Measurements from ENCODE around the gene ZFYVE27. TPM values are rescaled to one million over a fixed set of nuclear protein-coding genes. Genes with fewer than 3 reads are reported as not detected.

ZFYVE27 gene
- polyA plus RNA-seq, 1 donor (not counting 4 experiments of a cell fraction or from before 2014, with no cell fraction given): 14.3 TPM

- Histone ChIP-seq H4K20me1 (ENCODE audit: control insufficient read depth, extremely low read depth, insufficient read depth, low read length) (no peaks in the 10 kb centered on the region), H3K4me2 (ENCODE audit: control insufficient read depth, extremely low read depth, insufficient read depth, low read depth, low read length) (no peak overlapping the region), H3K9ac (ENCODE audit: control insufficient read depth, extremely low read depth, insufficient read depth, low read length) (no peak overlapping the region), H3K27me3 (ENCODE audit: control insufficient read depth, extremely low read depth, insufficient read depth, low read length) (no peaks in the 10 kb centered on the region), H3K79me2 (ENCODE audit: control insufficient read depth, insufficient read depth, low read length) (no peaks in the 10 kb centered on the region), H2AFZ (ENCODE audit: control insufficient read depth, low read length) (no peak overlapping the region), H3K36me3 (ENCODE audit: control insufficient read depth in 2 of 2, extremely low read depth in 1 of 2, insufficient read depth in 2 of 2, low read length in 2 of 2) (no peaks in the 10 kb centered on the region), H3K9me1 (ENCODE audit: control insufficient read depth, extremely low read depth, insufficient read depth, low read length) (no peaks in the 10 kb centered on the region), H3K27ac (ENCODE audit: control insufficient read depth, insufficient read depth, low read length) (no peak overlapping the region), H3K4me1 (ENCODE audit: control insufficient read depth, extremely low read depth, insufficient read depth, low read length) (peaks cover 18% of the 10 kb centered on the region), H3K4me3 (ENCODE audit: control insufficient read depth in 2 of 3, extremely low read depth in 1 of 3, insufficient read depth in 2 of 3, low read depth in 1 of 3, low read length in 3 of 3) (no peak overlapping the region), H3K9me3 (ENCODE audit: control insufficient read depth, low read depth, low read length) (no peaks in the 10 kb centered on the region)
- dilution Hi-C loops (cut with MboI; ENCODE audit: extremely low pct_ligation_motif_present, low sequenced_read_pairs): no loop called here
- FAIRE-seq: no peak
- no peak for TF ChIP-seq EZH2 (IDR thresholded peaks at IDR 0.05; ENCODE audit: low read length)
- TF ChIP-seq, protein P1, sequence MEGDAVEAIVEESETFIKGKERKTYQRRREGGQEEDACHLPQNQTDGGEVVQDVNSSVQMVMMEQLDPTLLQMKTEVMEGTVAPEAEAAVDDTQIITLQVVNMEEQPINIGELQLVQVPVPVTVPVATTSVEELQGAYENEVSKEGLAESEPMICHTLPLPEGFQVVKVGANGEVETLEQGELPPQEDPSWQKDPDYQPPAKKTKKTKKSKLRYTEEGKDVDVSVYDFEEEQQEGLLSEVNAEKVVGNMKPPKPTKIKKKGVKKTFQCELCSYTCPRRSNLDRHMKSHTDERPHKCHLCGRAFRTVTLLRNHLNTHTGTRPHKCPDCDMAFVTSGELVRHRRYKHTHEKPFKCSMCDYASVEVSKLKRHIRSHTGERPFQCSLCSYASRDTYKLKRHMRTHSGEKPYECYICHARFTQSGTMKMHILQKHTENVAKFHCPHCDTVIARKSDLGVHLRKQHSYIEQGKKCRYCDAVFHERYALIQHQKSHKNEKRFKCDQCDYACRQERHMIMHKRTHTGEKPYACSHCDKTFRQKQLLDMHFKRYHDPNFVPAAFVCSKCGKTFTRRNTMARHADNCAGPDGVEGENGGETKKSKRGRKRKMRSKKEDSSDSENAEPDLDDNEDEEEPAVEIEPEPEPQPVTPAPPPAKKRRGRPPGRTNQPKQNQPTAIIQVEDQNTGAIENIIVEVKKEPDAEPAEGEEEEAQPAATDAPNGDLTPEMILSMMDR (optimal IDR thresholded peaks at IDR 0.05 in 1 of 3, IDR thresholded peaks at IDR 0.05 in 1 of 3, conservative IDR thresholded peaks at IDR 0.05 in 1 of 3; ENCODE audit: extremely low read depth in 1 of 3, insufficient read depth in 2 of 3, low read length in 3 of 3): no peak
- no peak for DNase-seq (ENCODE audit: low read depth, low spot score)
Observed at GRCh38 chr10:97779975-97780374, 43.0 kb downstream of the ZFYVE27 start.

DNA sequence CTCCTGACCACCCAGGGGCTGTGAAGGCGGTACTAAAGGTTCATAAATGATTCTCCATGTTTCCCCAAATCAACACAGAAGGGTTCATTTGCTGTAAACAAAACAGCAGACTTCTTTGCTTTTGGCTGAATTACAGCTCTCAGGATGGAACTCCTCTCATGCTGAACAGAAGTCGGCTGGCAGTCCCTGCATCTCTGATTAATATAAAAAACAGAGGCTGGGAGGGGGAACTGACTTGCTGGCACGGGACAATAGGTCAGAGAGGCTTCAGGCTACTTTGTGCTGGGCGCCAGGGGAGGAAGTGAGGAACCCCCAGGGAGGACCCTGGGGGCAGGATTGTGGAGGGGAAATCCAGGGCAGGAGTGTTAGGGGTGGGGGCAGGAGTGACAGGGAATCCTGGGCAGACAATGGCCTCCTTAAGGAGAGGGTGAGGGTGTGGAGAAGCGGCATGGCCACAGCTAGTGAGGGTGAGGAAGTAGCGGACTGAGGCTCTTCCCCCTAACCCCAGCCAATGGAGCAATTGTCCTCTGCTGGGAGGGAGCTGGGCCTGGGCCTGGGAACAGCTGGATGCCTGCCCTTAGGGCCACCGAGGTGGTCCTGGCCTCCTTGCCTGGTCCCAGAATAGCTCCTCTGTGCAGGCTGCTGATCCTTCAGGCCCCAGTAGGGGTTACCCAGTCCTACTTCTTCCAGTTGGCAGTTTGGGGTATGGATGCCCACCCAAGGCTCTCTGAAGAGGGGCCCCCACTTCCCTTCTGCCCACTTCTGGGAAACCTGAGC lies 44.1 kb downstream of the ZFYVE27 start:
- no peaks in the 10 kb centered on the region for H3K9me1 ChIP-seq (ENCODE audit: control insufficient read depth, extremely low read depth, insufficient read depth, low read length)
- TF ChIP-seq, protein P1 (optimal IDR thresholded peaks at IDR 0.05 in 1 of 3, IDR thresholded peaks at IDR 0.05 in 1 of 3, conservative IDR thresholded peaks at IDR 0.05 in 1 of 3; ENCODE audit: extremely low read depth in 1 of 3, insufficient read depth in 2 of 3, low read length in 3 of 3): no peak
- TF ChIP-seq EZH2 (IDR thresholded peaks at IDR 0.05; ENCODE audit: low read length): no peak
- DNase-seq (ENCODE audit: low read depth, low spot score): no peak
- no peak for FAIRE-seq
- H3K36me3 ChIP-seq (ENCODE audit: control insufficient read depth in 2 of 2, extremely low read depth in 1 of 2, insufficient read depth in 2 of 2, low read length in 2 of 2): no peaks in the 10 kb centered on the region
- dilution Hi-C loops (cut with MboI; ENCODE audit: extremely low pct_ligation_motif_present, low sequenced_read_pairs): no loop called here
- peaks cover 29% of the 10 kb centered on the region for H3K4me1 ChIP-seq (ENCODE audit: control insufficient read depth, extremely low read depth, insufficient read depth, low read length)
- H3K27me3 ChIP-seq (ENCODE audit: control insufficient read depth, extremely low read depth, insufficient read depth, low read length): no peaks in the 10 kb centered on the region
- no peaks in the 10 kb centered on the region for H4K20me1 ChIP-seq (ENCODE audit: control insufficient read depth, extremely low read depth, insufficient read depth, low read length)
- H2AFZ ChIP-seq (ENCODE audit: control insufficient read depth, low read length): peak overlapping the region; percentile 8
- H3K4me3 ChIP-seq (ENCODE audit: control insufficient read depth in 2 of 3, extremely low read depth in 1 of 3, insufficient read depth in 2 of 3, low read depth in 1 of 3, low read length in 3 of 3): no peak overlapping the region
- no peaks in the 10 kb centered on the region for H3K9me3 ChIP-seq (ENCODE audit: control insufficient read depth, low read depth, low read length)
- no peak overlapping the region for H3K9ac ChIP-seq (ENCODE audit: control insufficient read depth, extremely low read depth, insufficient read depth, low read length)
- H3K4me2 ChIP-seq (ENCODE audit: control insufficient read depth, extremely low read depth, insufficient read depth, low read depth, low read length): no peak overlapping the region
- H3K27ac ChIP-seq (ENCODE audit: control insufficient read depth, insufficient read depth, low read length): no peak overlapping the region
- H3K79me2 ChIP-seq (ENCODE audit: control insufficient read depth, insufficient read depth, low read length): no peaks in the 10 kb centered on the region

Measured in keratinocyte (primary cell).